ENCODE measurements around the gene RTL5.

- no peak for TF ChIP-seq ZFX (IDR thresholded peaks at IDR 0.05)
- no peak for TF ChIP-seq CTCF (IDR thresholded peaks at IDR 0.05 in 2 of 3, conservative IDR thresholded peaks at IDR 0.05 in 1 of 3; ENCODE audit: borderline replicate concordance in 1 of 3, insufficient read depth in 1 of 3, low read depth in 2 of 3, low read length in 2 of 3)
- TF ChIP-seq POLR2A (IDR thresholded peaks at IDR 0.05; ENCODE audit: borderline replicate concordance, extremely low read depth, insufficient read depth, insufficient read length), result no peak
- no peak for TF ChIP-seq JUND (IDR thresholded peaks at IDR 0.05)
- TF ChIP-seq SIN3A (IDR thresholded peaks at IDR 0.05; ENCODE audit: low read depth), result no peak
- no peak for TF ChIP-seq SRF (IDR thresholded peaks at IDR 0.05; ENCODE audit: low read depth)
- no peak for TF ChIP-seq ATF3 (IDR thresholded peaks at IDR 0.05)
- no peak for TF ChIP-seq POLR2AphosphoS5 (IDR thresholded peaks at IDR 0.05; ENCODE audit: low read depth, low read length)
- TF ChIP-seq CBX3 (IDR thresholded peaks at IDR 0.05; ENCODE audit: low read depth), result no peak
- no peak for TF ChIP-seq EZH2 (IDR thresholded peaks at IDR 0.05)
- no peak for TF ChIP-seq MAX (IDR thresholded peaks at IDR 0.05)
- no peak for TF ChIP-seq RAD21 (IDR thresholded peaks at IDR 0.05; ENCODE audit: low read depth)
- no peak for TF ChIP-seq YY1 (IDR thresholded peaks at IDR 0.05; ENCODE audit: extremely low read depth, insufficient replicate concordance, low read depth, low read length)
Measured at GRCh38 chrX:72110876-72111708, 20.6 kb downstream of the RTL5 start.

Data from HCT116 (cell line).